Activated CD4-positive, CD25-positive, alpha-beta regulatory T cell treated with anti-CD3 and anti-CD28 coated beads, Interleukin-2, amount 50 U/mL, for 24 hours (primary cell): ENCODE results near the gene PIEZO1.

Experiments used
- ATAC-seq, 2 donors: fragments of 150-1000 bp; cut with Tn5 transposase; one replicate each; pipeline ENCODE4 v1.10.0; 2021; ENCODE audit warnings: mild to moderate bottlenecking in 1 of 2, moderate library complexity in 1 of 2

The PIEZO1 gene

DNA sequence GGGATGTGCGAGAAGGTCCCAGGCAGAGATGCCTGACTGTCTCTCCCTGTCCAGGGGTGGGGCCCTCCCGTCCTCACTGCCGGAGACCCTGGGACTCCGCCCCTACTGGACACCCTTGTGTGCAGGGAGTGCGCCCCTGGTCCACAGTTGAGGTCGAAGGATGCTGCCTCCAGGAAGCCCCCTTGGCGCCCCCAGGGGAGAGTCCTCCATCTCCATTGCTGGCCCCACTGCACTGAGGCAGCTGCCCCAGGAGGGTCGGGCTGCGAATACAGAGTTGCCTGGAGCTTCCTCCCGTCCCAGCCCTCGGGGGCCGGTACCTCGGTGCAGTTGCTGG is 52.1 kb downstream of the PIEZO1 start:
- no peak for ATAC-seq

DNA sequence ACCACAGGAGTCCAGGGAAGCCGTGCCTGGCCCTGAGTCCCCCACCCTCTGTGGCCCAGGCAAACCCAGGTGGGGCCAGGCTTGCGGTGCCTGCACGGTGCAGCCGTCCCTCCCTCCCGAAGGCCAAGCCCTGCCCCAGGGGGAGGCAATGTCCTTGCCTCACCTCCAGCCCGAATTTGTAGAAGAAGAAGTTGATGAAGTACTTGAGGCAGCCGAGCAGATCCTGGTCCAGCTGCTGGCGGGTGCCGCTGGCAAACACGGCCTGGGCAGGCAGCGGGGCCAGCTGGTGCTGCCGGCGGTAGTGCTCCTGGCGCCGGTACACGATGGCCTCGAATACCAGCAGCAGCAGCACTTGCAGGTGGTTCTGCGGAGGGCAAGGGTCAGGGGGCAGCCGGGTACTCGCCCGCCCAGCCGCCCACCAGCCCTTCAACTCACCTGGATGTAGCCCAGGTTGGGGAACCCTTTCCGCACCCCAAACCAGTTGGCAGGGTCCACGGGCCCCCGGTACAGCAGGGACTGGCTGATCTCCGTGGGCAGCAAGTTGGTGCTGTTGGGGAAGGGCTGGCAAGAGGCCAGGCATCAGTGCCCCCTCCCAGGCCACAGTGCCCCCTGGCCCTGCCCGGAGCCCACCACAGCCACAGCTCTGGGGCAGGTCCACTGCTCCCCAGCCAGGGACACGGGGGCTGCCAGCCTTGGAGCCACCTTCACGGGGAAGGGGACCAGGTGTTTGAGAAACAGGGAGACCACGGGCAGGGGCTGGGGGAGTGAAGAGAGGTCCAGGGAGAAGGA is 52.7 kb downstream of the PIEZO1 start:
- ATAC-seq, result no peak

DNA sequence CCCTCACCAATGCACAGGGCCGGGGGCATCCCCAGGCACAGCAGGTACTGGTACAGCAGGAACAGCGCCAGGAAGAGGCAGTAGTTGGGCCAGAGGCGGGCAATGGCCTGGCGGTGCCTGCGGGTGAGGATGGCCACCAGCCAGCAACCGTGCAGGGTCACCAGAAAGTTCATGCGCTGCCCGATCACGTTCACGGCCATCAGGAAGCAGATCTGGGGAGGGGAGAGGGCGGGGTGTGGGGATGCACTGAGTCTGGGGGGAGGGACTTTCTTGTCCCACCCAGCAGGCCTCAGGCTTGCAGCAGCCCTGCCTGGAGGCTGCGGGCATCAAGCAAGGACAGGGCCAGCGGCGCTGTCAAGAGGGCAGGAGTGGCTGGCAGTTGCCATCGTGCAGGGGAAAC is 53.3 kb downstream of the PIEZO1 start:
- ATAC-seq, result no peak

DNA sequence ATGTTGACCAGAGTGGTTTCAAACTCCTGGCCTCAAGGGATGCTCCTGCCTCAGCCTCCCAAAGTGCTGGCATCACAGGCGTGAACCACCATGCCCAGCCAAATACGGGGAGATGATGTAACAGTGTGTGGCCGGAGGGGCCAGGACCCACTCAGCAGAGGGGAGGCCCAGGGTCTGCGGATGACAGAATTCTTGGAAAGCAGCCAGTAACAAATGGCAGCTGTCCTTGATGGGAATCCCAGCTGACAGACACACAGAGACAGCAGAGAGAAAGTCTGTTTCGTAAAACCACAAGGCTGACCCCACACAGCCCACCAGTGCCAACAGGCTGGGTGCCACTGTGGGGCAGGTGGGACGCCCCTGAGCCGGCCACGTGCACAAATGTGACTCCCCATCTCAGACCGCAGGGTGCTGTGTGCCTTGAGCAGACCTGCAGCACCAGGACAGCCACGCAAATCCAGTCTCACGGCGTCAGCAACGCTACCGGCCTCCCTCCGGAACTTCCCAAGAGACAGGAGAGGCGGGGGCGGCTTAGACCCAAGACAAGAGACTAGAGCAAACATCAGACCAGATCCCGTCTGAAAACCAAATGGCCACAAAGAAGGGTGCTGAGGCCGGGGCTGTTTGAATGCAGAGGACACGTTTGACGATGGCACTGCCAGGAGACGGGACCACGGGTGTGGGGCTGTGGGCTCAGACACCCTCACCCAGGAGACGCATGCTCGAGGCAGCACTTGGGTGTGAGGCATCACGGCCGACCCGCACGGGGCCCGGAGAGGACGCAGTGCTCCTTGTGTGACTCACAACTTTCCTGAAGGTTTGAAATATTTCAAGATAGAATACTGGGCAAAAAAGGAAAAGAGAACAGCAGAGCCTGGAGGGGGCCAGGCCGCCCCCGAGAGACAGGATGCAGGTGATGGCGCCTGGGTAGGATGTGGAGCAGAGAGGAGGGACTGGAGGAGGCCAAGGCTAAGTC is 54.1 kb downstream of the PIEZO1 start:
- ATAC-seq, result no peak

DNA sequence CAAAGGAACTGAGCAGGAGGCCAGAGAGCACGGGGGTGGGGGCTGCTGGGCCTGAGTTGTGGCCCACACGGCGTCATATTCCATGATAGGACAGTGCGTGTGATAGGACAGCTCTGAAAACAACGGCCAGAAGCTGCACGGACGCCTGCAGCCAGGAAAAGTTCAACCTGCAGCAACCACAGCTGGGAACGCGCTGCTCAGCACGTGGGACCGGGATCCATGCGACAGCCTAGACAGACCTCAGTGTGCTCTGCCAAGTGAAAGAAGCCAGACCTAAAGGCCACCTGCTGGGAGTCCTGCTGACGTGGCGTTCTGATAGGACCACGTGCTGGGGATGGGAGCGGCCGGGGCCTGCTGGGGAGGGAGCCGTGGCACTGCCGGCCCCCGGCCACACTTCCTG is 57.1 kb downstream of the PIEZO1 start:
- ATAC-seq, result no peak

DNA sequence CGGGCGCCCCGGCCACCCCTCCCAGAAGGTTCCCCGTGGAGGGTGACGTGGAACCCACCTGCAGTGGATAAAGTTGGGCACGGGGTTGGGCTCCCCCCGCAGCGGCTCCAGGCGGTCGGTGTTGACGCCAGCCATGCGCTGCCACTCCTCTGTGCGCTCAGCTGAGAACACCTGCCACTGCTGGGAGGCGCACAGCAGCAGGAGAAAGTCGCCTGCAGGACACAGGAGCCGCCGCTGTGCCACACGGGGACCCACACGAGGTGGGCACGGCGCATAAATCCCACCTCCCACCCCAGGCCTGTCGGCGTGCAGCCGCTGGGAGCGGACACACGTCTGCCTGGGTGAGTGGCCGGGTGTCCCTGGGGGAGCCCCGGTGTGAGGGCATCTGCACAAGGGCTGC is 58.0 kb downstream of the PIEZO1 start:
- ATAC-seq, result no peak

DNA sequence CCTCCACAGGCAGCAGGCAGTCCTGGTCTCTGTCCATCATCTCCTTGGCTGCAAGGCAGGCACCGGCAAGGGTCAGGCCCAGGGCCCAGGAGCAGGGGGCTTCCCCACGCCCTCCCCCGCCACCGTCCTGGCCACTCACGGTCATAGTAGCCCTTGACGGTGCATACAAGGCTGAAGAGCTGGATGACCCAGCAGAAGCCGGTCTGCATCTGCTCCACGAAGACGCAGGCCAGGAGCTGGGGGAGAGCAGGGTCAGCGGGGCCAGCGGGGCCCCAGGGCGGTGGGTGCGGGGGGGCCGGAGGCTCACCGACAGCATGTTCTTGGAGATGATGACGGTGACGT is 58.6 kb downstream of the PIEZO1 start:
- no peak for ATAC-seq

DNA sequence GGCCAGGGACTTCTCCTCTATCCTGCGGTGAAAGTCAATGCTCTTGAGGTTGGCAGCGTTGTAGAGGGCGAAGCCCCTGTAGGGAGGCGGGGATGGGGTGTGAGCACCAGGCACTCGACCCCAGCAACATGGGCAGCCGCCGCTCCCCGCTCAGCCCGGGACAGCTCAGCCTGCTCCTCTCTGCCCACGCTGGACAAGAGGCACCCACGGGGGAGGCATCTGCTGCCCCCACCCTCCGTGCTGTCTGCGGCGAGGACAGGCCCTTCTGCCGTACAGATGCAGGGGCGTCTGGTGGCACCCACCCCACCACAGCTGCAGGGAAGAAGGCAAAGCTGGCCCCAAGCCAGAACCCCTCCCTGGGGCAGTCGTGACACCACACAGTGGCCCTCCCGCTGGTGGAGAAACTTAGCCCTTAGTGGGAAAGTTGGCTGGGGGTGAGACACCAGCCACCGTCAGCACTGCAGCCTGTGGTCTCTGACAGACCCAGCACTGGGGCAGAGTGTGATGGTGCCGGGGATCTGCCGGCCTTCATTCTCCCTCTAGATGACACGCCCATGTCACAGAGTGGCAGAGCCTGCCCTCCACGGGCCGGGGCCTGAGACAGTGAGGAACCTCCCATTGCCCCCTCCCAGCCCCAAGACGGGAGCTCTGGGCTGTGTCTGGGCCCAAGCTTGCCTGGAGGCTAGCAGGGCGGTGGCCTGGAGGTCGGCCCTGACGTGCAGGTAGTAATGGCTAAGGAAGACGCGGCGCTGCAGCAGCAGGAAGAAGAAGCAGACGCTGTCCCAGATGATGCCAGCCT is 59.2 kb downstream of the PIEZO1 start:
- ATAC-seq, result no peak

DNA sequence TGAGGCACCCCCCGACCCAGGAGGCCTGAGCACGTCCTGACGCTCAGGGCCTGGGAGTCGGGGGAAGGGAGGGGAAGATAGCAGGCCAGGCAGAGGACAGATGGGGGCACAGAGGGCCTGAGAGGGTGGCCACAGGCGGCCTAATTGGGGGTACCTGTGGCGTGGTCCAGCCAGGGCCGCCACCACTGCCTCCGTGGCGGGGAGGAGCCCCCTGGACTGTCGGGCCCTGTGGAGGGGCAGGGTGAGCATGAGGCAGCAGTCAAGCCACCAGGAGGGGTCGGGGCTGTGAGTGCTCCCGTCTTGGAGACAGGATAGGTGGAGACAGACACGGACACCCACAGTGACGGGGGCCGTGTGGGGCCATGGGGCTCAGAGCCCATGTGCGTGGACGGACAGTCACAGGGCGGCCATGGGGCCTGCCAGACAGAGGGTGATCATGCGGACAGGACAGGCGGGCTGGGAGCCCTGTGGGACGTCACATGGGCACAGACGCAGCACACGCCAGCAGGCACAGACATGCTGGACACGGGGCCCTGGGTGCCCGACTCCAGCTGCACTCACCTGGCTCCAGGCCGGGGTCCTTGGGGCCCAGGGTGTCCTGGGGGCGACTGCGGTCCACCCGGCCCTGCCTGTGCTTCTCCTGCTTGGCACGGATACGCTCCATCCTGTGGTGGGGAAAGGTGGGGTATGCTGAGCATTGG is 60.0 kb downstream of the PIEZO1 start:
- ATAC-seq, result no peak

DNA sequence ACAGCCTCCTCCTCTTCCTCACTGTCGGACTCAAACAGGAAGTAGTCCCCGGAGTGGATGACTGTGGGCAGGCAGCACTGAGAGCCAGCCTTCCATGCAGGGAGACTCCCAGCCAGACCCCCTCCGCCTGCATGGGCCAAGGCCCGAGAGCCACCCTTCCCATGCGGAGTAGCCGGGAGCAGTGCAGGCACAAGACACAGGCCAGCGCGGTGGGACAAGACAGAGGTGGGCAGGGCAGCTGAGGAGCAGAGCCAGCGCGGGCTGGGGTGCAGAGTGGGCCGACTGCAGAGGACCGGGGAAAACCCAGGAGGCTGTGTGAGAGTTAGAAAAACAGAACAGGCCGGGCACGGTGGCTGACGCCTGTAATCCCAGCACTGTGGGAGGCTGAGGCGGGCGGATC is 61.1 kb downstream of the PIEZO1 start:
- ATAC-seq, result no peak

DNA sequence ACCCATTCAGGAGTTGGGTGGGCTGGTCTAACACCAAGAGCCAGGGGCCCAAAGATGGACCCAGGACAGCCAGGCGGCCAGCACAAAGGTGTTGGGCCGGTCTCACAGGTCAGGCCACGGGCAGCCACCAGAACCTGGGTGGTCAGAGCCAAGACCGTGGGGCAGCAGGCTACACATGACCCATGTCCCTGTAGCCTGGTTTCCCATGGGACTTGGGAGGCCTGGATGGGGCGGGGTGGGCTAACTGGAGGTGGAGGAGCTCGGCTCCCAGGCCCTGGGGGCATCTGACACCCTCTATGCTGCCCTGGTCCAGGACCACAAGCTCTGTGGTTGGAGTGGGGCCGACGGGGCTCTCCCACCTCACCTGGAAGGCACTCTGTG is 61.5 kb downstream of the PIEZO1 start:
- ATAC-seq, result no peak

DNA sequence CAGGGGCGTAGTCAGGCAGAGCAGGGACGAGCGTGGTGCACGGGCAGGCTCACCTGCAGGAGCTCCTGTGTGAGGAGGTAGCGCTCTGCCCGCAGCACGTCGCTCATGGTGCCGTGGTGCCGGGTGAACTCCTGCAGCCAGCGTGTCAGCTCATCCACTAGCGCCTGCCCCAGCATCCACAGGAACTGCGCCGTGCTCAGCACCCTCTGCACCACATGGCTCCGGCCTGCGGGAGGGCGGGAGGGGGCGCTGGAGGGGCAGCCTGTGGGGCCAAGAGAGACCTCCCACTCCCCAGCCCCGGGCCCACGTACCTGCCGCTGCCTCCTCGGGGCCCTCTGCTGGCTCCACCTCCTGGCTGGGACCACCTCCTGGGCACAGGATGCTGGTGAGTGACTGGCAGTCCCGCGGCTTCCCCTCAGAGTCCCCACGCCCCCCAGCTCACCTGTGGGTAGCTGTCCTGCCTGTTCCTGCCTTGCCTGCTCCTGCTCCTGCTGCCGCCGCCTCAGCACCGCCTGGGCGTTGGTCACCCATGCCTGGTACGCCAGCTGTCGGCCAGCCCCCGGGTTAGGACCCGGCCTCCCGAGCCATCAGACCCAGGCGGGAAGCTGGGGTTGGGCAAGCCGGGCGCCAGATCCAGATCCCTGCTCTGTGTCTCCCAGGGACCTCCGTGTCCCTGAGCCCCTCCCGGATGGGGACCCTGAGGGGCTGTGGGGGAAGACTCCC is 62.1 kb downstream of the PIEZO1 start:
- no peak for ATAC-seq

DNA sequence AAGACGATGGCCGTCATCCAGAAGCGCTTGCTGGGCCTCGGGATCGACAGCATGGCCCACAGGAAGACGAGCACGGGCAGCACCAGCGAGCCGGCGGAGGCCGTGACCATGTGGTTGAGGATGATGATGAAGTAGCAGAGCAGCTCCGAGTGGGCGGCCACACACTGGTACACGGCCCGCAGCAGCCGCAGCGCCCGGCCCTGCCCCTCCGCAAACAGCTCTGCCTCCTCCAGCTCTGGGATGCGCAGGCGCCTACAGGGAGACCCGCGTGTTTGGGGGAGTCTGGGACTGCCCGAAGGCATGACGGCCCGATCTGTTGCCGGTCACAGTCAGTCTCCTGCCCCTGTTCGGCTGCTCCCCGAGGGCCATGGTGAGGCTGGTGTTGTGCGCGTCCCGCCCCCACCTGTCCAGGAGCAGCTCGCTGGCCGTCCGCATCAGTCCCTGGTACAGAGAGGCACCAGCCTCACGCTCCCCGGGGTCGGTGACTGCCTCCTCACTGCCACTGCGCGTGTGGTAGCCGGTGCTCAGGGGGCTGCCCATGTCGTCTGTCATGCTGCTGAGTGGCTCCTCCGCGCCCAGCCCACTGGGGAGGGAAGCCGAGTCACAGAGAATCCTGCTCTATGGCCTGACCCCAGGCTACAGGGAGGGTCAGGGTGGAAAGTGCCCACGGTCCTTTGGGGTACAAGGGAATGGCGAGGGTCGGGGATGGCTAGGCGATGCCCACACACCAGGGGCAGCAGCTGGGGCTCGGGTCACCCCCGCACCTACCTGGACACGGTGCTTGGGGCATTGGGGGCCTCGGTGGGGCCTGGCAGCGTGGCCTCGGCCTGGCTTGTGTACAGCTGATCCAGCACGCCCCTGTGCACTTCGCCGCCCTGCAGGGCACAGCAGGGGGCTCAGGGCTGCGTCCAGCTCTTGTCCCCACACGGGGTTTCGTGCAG is 62.9 kb downstream of the PIEZO1 start:
- no peak for ATAC-seq

DNA sequence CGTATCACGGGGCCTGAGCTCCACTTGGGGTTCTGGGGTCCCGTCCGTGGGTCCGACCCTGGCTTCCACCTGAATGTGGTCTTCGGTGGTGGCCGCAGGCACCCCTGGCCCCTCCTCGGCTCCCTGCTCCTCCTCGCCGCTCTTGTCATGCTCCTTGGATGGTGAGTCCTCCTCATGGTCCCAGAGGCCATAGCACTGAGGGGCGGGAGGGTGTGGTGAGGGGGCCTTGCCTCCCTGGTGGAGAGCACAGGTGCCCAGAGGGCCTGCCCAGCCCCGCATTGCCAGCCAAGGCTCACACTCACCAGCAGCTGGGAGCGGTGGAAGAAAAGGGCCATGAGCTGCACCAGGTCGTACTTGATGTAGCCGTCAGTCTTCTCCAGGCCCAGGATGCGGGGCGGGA is 63.8 kb downstream of the PIEZO1 start:
- ATAC-seq, result no peak

DNA sequence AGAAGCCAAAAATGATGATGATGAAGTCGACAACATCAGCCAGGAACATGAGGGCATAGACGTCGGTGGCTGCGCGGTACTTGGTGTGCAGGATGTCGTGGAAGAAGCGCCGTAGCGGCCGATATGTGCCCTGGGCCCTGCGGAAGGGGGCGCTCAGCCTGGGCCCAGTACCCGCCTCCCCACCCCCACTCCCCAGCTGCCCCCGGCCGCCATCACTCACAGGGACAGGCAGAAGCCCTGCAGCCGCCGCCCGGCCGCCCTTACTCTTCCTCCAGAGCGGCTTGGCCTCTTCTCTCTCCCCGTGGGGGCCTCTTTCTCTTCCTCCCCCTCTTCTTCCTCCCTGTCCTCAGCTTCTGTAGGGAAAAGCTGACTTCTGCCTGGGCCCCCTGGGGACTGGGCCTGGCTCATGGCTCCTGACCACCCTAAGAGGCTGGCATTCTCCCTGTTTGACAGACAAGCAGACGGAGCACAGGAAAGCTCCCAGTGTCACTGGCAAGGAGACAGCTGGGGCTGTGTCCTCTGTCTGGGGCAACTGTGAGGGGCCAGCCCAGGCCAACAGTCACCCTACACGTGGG is 64.5 kb downstream of the PIEZO1 start:
- ATAC-seq, result no peak

DNA sequence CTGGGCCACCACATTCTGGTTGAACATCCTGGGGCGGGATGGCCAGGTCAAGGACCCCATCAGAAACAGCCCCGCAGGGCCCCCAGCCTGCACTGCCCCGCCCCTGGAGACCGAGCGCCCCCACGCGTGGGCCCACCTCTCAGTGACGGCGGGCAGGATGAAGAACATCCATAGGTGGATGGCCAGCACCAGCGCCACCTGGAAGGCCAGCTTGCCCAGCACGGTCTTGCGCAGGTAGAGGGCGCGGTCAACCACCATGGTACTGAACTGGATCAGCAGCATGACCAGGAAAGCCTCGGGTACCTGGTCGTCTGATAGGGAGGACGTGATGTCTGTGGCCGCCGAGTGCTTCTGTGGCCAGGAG is 65.1 kb downstream of the PIEZO1 start:
- ATAC-seq, result no peak

DNA sequence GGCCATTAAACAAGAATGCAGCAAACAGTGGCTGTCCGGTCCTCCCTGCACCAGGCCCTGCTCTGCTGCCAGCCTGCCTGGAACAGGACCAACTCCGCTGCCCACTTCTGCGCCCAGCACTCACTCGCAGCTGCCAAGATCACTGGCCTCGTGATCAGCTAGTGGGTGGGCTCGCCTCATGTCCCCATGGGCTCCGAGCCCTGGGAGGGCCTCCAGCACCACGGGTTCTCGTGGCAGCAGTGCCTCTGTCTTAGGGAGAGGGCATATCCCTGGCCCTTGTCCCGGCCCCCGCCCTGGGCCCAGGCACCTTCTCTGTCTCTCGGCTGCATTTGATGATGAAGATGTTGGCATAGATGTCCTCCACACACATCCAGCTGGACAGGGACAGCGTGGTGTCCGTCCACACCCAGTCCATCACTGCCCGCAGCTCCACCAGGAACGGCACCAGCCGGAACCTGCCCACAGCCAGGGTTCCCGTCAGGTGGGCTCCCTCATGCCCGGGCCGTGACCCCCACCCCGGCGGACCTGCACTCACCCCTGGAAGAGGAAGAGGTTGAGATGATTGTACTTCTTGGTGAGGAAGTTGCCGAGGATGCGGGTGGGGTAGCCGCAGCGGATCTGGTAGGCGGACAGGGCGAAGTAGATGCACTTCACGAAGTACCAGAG is 65.6 kb downstream of the PIEZO1 start:
- no peak for ATAC-seq

DNA sequence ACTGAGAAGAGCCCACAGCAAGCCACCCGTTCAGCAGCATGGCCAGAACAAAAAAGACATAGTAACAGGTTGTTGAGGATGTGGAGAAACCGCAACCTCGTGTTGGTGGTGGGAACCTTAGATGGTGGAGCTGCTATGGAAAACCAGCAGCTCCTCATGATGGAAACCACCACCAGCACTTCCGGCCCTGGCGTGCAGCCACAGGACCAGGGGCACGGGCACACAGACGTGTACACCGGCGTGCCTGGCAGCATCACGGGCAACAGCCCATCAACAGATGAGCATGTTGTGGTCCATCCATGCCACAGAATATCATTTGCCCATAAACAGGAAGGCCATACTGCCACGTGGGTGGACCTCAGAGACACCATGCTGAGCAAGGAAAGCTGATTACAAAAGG is 66.8 kb downstream of the PIEZO1 start:
- ATAC-seq, result no peak

DNA sequence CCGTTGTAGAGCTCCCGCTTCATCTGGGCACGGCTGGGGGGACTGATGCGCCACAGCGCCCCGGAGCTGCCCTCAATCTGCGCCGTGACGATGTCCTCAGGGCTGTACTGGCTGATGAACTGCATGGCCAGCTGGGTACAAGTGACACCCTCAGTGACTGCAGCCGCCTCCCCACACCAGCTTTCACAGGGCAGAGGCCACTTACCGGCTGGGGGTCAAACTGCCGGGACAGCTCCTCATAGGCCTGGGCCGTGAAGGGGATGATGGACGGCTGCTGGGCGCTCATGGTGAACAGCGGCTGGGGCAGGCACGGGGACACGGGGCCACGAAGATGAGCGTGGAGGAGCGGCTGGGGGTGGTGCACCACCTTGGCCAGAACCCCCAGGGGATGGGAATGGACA is 68.4 kb downstream of the PIEZO1 start:
- ATAC-seq, result no peak

DNA sequence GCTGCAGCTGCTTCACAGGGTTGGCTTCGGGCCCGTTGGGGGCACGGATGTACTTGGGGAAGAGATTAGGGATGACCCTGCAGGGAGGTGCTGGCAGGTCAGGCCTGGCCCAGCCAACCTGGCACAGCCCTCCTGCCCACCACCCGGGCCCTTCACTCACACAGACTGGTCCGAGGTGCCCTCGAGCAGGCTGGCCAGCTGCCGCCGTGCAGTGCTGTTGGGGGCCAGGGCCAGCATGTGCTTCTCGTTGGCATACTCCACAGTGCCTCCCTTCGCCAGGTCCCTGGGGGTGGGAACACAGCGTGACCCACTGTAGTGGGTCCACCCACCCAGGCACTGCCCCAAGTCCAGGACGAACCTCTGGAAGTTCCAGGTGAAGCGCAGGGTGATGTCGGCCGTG is 68.8 kb downstream of the PIEZO1 start:
- ATAC-seq, result no peak
